ENCODE results near the gene FCRL6.

Gene FCRL6

DNA sequence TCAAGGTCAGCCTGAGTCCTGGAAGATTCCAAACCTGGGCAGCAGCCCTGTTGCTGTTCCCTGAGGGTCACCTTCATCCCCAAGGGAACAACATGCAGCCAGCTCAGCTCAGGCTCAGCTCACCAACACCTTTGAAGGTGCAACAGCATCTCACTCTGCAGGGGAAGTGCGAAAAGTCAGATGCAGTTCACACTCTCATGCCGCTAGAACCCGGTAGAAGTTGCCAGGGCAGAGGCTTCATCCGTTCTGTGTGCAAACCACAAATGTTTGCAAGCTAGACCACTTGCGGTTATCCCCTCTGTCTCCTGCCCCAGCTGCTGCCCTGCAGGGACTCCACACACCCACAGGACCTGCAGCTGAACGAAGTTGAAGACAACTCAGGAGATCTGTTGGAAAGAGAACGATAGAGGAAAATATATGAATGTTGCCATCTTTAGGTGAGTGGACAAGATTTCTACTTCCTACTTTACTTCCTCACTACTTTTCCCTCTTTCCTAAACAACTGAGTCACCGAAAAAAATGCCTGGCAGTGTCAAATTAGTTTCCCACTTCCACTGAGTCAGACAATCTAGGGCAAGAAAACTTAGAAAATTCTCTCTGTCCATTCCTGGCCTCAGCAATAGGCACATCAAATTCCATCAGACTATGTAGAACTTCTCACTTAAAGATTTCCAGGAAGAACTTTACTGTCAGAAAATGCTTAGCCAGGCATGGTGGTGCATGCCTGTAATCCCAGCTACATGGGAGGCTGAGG lies 1.8 kb upstream of the FCRL6 start:
- no peak for DNase-seq

DNA sequence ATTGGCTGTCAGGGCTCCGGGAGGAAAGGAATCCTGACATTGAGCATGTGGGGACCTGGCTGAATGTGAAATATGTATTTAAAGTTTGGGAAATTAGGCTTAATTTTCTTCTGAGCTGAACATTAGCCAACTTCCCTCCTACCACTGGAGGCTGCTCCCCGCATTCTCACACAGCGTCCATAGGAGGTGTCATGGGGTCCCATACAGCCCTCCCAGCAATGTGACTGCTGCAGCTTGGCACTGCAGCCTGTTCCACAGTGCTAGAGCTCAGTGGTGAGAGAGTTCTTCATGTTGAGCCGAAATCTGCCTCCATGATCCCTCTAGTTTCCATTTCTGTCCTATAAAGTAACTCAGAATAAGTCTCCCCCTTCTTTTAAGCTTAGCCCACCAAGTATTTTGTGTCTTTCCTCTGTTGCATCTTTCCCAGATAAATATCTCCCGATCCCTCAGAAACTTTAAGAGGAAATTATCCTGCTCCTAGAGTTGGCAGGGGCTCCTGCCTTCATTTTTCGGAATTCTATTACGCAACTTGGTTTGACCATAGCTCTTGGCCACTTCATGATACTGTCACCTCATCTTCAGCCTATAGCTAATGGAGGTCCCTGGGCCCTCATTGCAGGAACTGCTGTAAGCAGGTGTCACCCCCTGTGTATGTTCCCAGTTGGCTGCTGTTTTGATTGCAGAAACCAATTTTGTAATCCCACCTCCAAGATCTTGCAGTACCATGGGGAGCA lies 2.0 kb downstream of the FCRL6 start:
- DNase-seq = no peak

DNA sequence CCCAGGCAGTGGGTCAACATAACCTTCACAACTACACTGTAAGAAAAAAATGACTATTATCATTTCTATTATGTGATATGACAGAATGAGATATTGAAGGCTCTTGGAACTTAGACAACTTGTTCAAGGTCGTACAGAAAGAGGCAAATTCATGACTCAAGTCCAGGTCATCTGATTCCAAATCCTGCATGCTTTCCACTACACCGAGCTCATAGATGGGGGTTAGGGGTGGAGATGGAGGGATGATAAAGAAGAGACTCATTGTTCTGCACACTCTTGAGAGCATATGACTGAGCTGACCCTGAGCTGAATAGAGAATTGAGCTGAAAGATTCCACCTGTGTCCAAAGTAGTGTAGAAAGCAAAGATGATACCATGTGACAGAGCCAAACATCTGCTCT lies 2.8 kb downstream of the FCRL6 start:
- no peak for DNase-seq

- DNase-seq = no peak
Observed at GRCh38 chr1:159815926-159816325, 13.8 kb downstream of the FCRL6 start.

GRCh38 chr1:159817276-159818041 lies 15.3 kb downstream of the FCRL6 start:
- no peak for DNase-seq

- peak; percentile 10 for DNase-seq
Observed at GRCh38 chr1:159821171-159821867, 19.2 kb downstream of the FCRL6 start.

DNA sequence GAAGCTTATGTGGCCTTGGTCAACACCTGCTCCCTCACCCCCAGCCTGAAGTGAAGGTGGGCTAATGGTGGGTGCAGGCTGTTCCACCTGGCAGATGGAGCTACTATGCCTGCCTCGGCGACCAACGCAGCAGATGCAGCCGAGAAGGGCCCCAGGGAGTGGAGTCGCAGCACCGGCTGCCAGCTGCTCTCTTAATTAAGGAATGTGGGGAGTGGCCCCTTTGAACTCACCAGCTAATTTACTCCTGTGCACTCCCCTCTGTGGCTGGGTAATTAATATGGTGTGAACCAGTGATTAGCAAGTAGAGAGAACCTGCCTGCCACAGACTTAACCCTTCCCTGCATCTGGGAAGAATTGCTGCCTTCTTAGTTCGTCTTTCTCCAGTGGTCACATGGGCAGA lies 21.2 kb downstream of the FCRL6 start:
- no peak for DNase-seq

- no peak for DNase-seq
Observed at GRCh38 chr1:159825564-159825963, 23.4 kb downstream of the FCRL6 start.

DNA sequence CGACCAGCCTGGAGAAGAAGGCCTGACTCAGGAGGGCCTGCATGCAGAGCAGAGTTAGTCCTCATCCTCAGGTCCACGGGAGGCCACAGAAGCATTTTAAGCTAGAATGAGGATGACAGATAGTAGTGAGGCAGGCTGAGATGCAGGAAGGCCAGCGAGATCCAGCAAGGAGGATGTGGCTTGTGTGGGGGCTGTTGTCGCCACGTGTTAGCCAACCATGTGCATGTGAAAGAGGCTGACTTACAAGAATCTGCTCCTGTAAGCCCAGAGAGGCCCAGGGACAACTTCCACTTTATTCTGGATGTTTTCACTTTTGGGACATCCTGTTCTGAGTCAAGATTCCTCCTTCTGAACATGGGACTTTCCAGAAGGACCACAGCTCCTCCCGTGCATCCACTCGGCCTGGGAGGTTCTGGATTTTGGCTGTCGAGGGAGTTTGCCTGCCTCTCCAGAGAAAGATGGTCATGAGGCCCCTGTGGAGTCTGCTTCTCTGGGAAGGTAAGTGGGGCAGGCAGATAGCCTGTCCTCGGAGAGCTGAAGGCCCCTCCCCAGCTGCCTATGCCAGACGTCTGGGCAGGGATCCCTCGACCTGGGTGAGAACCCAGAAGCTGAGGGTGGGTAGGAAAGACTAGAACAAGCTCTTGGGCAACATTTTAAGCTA lies 24.4 kb downstream of the FCRL6 start, which contains the start of gene SLAMF8:
Gene SLAMF8, plus strand, starts transcription at position 433 of the 661 bp plus-strand sequence. Its CDS starts 26 bp downstream, at position 459.
- DNase-seq = no peak

- DNase-seq = no peak
Observed at GRCh38 chr1:159827102-159827490, 24.9 kb downstream of the FCRL6 start.

DNA sequence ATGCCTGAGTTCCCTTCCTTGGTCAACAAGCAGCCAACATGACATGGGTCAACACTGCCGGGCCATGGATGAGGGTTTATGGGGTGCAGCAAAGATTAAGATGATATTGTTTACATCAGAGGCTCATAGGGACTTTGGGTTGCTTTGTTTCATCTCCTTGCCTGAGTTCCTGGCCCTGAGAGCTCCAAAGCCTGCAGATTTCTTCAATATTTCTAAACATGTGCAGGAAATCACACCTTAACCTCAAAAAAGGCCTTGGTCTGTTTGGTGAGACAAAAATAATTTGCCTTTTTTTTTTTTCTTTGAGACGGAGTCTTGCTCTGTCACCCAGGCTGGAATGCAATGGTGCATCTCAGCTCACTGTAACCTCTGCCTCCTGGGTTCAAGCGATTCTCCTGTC lies 25.4 kb downstream of the FCRL6 start:
- DNase-seq = no peak

- no peak for DNase-seq
Observed at GRCh38 chr1:159828176-159828575, 26.0 kb downstream of the FCRL6 start.

DNA sequence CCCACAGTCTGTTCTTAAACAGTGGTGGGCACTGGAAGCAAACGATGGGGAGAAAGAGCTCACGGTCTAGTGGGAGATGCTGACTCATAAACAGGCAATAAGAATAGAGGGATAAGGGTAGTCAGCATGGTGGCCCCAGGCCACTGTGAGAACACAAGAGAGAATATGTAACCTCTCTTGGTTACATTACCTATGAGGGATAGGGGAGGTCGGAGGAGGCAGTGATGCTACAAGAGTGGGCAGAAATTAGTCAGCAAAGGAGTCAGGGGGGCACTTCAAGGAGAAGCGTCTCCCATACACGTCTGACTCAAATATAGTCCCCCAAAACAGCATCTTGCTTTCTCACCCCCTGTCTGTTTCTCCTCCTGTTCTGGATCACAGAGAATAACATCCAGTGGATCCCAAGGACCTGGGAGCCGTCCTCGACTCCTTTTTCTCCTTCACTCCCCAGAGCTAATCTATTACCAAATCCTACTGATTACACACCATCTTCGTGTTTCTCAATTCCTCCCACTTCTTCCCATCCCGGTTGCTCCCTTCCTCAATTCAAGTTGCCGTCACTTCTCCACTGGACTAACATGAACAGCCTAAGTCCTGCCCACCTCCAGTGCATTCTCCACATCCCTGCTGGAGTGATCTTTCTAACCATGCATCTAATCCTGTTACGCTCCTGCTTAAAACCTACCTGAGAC lies 26.6 kb downstream of the FCRL6 start:
- no peak for DNase-seq

DNA sequence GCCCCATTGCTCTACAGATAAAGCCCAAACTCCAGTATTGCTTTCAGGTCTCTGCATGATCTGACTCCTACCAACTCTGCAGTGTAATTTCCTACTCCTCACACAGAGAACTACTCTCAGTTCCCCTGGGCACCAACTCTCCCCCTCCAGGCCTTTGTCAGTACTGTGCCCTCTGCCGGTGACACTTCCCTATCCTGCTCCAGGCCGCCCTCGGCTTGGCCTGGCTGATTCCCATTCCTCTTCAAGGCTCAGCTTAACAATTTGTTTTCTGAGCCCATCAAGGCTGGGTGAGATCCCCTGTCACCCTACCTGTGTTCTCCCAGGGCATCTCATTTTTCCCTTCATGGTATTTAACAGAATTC lies 27.1 kb downstream of the FCRL6 start:
- DNase-seq = no peak

DNA sequence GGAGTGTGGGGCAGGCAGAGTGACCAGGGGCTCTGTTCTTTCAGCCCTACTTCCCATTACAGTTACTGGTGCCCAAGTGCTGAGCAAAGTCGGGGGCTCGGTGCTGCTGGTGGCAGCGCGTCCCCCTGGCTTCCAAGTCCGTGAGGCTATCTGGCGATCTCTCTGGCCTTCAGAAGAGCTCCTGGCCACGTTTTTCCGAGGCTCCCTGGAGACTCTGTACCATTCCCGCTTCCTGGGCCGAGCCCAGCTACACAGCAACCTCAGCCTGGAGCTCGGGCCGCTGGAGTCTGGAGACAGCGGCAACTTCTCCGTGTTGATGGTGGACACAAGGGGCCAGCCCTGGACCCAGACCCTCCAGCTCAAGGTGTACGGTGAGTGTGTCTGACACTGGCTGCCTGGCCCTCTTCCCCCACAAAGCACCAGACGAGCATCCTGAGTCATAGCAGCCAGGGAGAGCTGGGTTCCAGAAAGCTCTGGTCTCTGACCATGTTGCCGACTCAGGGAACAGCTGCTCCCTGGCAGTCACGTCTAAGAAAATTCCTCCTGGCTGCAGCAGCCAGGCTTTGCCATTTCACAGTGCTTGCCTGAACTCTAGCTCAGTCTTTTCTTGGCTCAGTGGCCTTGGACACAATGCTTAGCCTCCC lies 27.8 kb downstream of the FCRL6 start:
- no peak for DNase-seq

GRCh38 chr1:159830722-159831121 lies 28.6 kb downstream of the FCRL6 start:
- DNase-seq = no peak

DNA sequence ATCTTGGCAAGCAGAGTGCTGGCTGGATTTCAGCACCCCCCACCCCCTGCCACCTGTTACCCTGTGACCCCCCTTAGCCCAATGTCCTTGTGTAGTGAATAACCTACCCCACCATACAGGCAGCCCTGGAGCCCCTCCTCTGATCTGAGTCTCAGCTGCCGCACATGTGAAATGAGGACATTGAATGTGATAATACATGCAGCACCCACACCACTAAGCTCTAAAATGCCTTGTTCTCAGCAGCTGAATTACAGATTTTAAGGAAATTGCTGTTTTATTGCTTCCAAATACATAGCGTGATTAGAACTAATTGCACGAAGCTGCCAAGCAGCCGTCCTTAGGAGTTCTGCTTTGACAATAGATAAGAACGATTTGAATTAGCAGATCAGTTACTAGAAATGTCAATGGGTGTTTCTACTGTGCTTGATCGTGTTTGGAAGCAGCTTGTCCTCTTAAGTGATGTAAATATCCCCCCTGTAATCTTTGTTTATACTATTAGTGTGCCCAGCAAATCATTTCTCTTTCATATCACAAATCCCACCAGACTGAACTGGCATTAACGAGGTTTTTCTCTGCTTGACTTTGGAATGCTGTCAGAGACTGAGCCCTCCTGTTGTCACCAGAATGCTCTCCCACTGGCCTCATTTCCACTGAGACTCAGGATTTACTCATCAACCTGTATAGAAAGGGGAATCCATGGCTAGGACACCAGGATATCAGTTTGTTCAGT lies 29.4 kb downstream of the FCRL6 start:
- DNase-seq = no peak

GRCh38 chr1:159832309-159832708 lies 30.1 kb downstream of the FCRL6 start:
- DNase-seq = no peak

DNA sequence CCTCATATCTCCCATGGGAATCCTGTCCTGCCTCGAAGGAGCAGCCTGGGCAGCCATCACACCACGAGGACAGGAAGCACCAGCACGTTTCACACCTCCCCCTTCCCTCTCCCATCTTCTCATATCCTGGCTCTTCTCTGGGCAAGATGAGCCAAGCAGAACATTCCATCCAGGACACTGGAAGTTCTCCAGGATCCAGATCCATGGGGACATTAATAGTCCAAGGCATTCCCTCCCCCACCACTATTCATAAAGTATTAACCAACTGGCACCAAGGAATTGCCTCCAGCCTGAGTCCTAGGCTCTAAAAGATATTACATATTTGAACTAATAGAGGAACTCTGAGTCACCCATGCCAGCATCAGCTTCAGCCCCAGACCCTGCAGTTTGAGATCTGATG lies 33.2 kb downstream of the FCRL6 start:
- no peak for DNase-seq

- DNase-seq = no peak
Observed at GRCh38 chr1:159835862-159836525, 33.8 kb downstream of the FCRL6 start.
